ENCODE data around the gene ZIC4.

ZIC4 gene

DNA sequence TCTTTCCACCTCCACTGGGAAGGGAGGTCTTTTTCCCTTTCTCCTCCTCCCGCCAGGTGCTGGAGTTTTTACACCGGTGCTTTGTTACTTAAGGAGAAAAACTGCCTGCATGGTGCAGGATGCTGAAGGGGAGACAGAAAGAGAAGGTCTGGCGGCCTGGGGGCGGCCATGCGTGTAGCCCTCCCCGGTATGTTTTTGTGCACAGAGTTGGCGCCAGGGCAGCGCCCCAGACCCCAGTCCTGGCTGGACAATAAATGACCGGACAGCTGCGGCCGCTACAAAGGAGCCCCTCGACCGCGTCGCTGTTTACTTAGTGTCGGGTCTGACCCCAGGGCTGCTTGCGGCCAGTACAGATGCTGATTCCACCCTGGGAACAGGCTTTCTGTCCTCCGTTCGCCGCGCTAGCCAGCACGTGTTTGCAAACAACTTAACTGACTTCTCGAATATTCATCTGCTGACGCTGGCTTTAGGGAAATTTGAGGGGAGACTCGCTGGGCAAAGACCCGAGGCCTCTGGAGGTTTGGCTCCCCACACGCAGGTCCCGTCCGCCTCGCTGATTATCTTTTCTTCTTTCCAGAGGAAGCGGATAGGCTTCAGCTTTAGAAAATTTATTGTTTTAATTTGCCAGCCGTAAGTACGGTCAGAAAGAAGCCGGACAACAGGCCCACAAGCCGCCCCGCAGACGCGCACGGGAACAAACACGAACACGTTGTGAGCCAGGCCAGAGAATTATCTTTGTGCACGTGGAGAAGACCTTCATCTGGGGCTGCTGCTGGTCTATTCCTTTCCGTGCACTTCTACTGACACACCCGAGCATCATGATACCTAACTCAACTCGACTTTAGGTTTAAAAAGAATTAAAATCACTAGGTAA, 46.9 kb downstream of the ZIC4 start:
- TF ChIP-seq GATA1 (IDR thresholded peaks at IDR 0.05; ENCODE audit: low read depth, low read length) (no peak), POLR2A (IDR thresholded peaks at IDR 0.05; ENCODE audit: low read length) (no peak)
- DNase-seq: no peak

DNA sequence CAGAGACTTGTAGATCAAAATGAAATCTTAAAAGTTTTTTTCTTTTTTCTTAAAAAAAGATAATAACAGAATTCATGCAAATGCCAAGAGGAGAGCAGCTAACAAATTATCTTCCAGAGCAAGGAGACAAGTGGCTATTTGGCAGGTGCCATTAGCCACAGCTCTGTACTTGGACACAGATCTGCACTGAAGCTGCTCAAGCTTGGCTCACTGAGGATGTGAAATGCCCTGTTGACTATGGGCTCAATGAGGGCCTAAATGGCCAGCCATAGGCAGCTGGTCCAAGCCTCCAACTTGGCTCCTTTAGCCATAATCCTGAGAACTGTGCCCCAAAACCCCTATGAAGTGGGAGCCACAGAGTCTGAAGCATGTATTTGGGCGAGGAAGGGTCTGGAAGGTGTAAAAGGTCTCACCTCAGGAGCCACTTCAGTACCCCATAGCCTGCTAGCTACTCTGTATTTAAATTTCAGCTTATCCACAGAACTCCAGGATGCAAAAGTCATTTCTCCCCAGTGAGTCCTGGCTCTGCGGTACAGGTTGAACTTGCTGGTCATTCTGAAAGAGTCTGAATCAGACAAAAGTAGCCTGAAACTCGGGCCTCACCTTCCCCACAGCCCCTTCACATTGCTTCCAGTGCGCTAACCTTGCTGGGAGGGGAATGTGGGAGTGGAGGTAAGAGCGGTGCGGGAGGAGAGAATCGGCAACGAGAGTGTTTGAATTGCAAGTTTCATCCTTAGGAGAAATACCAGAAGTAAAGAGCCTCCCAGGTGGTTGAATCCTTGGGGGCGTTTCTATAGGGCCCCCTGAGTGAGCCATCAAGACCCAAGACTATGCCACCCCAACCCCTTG, 48.0 kb downstream of the ZIC4 start:
- TF ChIP-seq GATA1 (IDR thresholded peaks at IDR 0.05; ENCODE audit: low read depth, low read length) (no peak), POLR2A (IDR thresholded peaks at IDR 0.05; ENCODE audit: low read length) (no peak)
- no peak for DNase-seq

DNA sequence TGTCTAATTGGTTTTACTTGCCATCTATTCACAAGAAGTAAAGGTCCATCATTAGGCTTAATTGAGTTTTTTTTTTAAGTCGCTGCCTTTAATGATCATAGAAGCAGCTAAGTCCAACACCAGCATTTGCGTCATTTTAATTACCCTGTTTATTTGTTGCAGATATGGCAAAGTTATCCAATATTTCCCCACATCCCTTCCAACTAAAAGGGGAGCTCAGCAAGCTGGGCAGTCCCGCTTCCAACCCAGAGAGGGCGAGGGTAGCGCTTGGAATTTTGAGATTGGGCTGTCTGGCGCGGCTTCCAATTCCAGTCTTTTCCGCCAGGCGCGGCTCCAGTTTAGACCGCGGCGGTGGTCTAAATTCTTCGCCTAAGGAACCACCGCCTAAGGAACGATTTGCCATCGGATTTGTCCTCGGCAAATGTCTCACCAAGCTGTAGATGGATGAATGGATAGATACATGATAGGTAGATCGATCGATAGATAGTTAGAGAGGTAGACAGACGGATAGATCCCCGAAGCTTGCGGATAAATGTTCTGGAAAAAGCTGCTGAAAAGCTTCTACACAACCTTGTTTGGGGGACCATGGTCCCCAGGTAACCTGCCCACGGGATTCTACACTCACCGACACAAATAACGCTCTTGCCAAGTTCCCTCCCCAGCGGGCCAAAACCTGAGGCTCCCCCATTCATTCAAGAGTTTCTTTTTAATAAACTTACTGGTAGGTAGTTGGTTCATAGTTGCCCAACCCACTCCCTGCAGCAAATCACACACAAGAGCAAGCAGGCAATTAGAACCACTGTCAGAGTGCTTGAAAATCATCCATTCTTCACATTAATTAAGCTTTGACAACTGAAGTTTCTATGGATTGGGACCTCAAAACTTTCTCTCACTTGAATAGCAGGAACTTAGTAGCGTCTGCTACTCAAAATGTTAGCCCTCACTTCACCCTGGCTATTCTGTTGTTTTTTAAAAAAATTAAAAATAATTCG, 49.1 kb downstream of the ZIC4 start:
- TF ChIP-seq GATA1 (IDR thresholded peaks at IDR 0.05; ENCODE audit: low read depth, low read length) (no peak), POLR2A (IDR thresholded peaks at IDR 0.05; ENCODE audit: low read length) (no peak)
- DNase-seq: no peak

DNA sequence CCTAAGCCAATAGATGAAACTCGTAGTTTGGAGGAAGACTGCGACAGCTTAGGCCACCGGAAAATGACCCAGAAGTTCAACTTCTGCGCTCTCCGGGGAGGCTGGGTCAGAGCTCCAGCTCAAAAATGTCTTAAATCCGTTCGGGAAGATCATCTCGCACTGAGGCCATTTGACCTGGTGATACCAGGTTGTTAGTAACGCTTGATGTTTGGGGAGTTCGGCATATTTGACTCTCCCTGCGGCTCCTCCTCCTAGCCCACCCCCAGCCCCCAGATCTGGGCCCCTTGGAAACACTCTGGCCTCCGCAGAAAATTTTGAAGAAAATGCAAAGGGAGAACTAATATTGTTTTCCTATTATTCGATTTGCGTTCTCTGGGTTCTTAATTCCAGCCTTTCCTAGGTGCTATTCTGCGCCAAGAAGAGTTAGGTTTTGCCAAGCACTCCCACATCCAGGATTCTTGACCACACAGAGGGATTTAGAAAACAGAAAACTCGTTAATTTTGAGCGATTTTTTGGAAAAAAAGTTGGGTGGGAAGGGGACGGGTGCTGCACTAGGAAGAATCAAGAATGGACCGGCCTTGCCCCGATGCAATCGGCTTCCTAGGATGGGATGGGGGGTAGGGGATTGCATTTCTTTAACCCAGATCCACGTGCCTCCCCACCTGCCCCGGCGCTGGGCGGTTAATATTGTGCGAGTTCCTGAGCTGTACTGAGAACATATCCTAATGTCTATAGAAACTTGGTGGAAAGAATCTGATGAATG, 50.0 kb downstream of the ZIC4 start:
- TF ChIP-seq POLR2A (IDR thresholded peaks at IDR 0.05; ENCODE audit: low read length): no peak
- no peak for TF ChIP-seq GATA1 (IDR thresholded peaks at IDR 0.05; ENCODE audit: low read depth, low read length)

DNA sequence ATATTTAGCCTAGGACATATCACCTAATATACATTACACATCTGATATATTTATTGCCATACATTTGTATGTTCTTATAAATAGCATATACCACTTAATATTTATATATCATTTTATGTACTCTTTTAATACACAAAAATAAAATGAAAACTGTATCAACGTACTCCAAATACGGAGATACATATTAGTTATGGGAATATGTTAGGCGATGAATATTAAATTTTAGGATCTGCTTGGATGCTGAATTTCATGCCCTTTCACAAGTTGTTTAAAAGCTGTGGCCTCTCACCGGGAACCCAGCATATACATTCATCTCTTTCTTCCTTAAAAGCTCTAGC, 50.6 kb downstream of the ZIC4 start:
- TF ChIP-seq POLR2A (IDR thresholded peaks at IDR 0.05; ENCODE audit: low read length): no peak
- no peak for TF ChIP-seq GATA1 (IDR thresholded peaks at IDR 0.05; ENCODE audit: low read depth, low read length)

More for the DNA sequence above, 50.0 kb downstream of the ZIC4 start:
- DNase-seq: no peak

DNA sequence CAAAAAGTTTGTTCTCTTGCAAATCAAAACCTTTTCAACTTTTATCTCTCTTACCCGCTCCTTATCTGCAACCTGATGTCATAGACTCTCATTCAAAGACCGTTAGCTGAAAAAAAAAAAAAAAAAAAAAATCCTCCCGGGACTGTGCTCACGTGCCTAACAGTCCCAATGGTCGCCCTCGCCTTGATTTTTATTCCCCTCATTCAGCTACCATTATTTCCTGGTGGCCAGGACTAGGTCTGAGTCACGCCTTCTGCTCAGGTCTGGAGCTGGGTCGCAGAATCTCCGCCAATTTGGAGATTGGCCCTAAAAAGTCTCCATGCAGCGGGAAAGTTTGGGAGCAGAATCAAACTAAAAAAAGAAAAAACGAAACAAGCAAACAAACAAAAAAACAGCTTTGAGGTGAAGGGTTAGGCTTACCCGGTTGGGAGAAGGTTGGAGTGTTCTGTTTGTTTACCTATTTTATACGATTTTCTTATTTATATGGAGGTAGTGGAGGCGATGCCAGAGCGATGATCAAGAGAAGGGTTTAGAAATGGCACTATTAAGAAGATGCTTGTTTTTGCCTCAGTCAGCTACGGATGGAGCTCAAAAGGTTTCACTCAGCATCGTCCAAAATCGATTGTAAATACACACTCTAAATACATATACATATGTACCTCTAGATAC, 51.1 kb downstream of the ZIC4 start:
- DNase-seq: no peak
- no peak for TF ChIP-seq POLR2A (IDR thresholded peaks at IDR 0.05; ENCODE audit: low read length)
- no peak for TF ChIP-seq GATA1 (IDR thresholded peaks at IDR 0.05; ENCODE audit: low read depth, low read length)

More for the DNA sequence above, 50.6 kb downstream of the ZIC4 start:
- no peak for DNase-seq

DNA sequence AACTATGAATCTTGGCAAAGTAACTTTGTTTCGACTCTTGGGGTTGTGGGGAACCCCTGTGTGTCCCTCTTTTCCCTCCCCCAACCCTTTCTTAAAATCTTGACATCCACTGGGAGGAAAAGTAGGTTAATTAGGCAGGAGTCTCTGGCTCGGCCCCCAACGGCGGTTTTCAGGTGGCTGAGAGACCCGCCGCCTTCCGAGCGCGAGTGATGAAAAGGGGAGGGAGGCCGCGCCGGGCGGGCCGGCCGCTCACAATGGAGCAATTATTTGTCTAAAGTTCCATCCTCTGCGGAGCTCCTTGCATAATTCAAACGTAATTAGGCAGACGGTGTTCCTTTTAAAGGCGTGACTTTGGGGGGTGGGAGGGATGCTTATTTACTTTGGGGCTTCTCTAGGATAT, 51.7 kb downstream of the ZIC4 start:
- no peak for DNase-seq

DNA sequence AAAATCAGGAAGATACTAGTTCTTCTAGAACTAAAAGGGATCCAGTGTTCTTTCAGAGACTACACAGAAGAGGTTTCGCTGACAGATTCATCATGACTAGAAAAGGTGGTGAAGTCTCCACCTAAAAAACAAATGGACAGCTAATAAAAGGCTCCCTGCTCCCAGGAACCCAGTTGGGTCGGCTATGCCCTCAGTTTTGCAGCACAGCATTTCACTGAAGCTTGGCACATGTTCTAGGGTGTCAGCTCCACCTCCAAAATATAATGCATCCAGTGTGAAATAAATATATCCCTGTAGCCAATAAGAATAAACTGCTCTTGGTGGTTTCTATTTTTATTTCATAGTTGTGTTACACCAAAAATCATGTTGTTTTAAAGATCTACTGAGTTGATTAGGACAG, 55.0 kb downstream of the ZIC4 start:
- TF ChIP-seq POLR2A (IDR thresholded peaks at IDR 0.05; ENCODE audit: low read length) (no peak), GATA1 (IDR thresholded peaks at IDR 0.05; ENCODE audit: low read depth, low read length) (no peak)
- no peak for DNase-seq

More for the DNA sequence above, 51.7 kb downstream of the ZIC4 start:
- no peak for TF ChIP-seq GATA1 (IDR thresholded peaks at IDR 0.05; ENCODE audit: low read depth, low read length)
- no peak for TF ChIP-seq POLR2A (IDR thresholded peaks at IDR 0.05; ENCODE audit: low read length)

DNA sequence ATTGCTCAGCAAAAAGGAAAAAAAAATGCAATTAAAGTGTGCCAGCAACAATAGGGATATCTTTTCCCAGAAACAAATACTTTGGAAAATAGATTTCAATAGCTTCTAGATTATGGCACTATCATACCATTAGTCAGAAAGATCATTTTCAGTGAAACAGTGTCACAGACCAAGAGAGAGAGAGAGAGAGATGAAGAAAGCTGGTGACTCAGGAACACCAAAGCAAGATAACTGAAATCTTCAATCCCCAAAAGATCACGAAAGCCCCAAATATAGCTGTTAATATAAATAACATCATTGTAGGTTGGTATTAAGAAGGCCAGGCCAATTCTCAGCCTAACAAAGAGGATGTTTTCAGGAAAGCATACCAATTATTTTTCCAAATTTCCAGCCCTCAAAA, 57.4 kb downstream of the ZIC4 start:
- TF ChIP-seq GATA1 (IDR thresholded peaks at IDR 0.05; ENCODE audit: low read depth, low read length) (no peak), POLR2A (IDR thresholded peaks at IDR 0.05; ENCODE audit: low read length) (no peak)
- DNase-seq: no peak

DNA sequence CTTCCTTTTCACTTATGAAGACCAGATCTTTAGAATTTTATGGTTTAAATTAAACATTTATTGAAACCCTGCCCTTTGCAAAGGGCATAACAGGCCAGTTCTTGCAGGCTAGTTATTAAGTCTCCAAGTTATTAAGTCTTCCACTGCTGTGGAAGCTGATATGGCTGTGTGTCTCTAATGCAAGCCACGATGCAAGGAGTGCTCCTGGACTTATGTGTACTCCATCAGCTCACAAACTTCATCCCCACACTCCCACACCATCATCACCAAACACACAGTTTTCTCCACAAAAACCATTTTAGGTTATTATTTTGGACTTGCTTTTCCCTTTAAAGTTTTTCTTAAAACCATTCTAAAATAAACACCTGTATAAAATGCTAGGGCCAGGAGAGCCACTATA, 62.4 kb downstream of the ZIC4 start:
- TF ChIP-seq POLR2A (IDR thresholded peaks at IDR 0.05; ENCODE audit: low read length): no peak
- TF ChIP-seq GATA1 (IDR thresholded peaks at IDR 0.05; ENCODE audit: low read depth, low read length): no peak
- no peak for DNase-seq

DNA sequence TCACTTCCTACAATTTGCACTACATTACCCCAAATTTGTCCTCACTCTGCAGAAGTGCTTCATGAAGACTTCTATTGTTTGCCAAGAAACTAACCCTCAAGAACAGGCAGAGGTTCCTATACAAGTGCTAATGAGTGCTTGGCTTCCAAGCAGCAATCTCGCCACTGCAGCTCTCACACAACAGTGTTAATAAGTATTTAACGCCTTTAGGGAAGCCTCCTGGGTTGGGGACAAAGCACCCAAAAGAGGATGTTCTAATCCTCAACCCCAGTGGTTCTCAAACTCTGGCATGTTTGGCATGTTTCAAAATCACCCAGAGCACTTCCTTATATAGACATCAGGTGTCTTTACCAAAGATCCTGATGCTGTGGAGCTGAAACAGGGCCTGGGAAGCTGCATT, 64.6 kb downstream of the ZIC4 start:
- DNase-seq: no peak
- TF ChIP-seq GATA1 (IDR thresholded peaks at IDR 0.05; ENCODE audit: low read depth, low read length): no peak
- TF ChIP-seq POLR2A (IDR thresholded peaks at IDR 0.05; ENCODE audit: low read length): no peak

DNA sequence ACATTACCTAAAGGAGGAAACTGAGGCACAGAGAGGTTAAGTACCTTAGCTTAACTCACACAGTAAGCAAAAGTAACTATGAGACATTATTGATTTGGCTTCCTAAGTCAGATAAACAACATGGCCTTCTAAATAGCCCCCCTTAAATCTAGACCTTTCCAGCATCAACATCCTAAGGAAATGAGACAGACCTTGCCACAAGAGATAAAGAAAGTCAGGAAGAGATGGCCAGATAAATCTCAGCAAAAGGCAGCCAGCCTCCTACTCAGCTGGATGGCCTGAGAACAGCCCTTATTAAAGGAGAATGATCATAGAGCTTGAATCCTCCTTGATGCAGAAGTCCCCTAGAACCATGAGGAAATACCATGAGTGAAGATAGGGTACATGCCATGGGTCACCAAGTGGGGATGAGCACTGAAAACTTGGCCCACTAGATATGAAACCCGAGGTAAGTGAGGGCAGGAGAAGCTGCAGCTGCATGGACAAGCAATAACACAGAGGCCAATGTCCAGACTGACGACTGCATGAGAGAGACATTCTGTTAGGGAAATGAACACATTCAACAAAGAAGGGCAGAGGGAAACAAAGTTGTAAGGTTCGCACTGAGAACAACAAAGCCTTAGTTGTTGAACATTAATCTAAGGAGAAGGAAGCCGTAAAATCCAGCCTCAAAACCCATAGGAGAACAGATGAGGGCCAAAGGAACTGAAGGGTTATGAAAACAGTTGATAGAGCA, 69.6 kb downstream of the ZIC4 start:
- TF ChIP-seq POLR2A (IDR thresholded peaks at IDR 0.05; ENCODE audit: low read length) (no peak), GATA1 (IDR thresholded peaks at IDR 0.05; ENCODE audit: low read depth, low read length) (no peak)
- no peak for DNase-seq
